C4-2B (cell line): Measurements from ENCODE around the gene TNPO2.

Source experiments
- ZFX ChIP-seq: fragments of 450-650 bp; IDR thresholded peaks from 2 replicates; pipeline ENCODE4 v1.6.1; 2017
- TF ChIP-seq, protein P1 (sequence below): fragments of 450-650 bp; conservative IDR thresholded peaks from 2 replicates; pipeline ENCODE4 v1.5.1; 2017; ENCODE audit warnings: mild to moderate bottlenecking

GRCh38 chr19:12722566-12723380, 959 bp downstream of the TNPO2 start:
- TF ChIP-seq, protein P1, sequence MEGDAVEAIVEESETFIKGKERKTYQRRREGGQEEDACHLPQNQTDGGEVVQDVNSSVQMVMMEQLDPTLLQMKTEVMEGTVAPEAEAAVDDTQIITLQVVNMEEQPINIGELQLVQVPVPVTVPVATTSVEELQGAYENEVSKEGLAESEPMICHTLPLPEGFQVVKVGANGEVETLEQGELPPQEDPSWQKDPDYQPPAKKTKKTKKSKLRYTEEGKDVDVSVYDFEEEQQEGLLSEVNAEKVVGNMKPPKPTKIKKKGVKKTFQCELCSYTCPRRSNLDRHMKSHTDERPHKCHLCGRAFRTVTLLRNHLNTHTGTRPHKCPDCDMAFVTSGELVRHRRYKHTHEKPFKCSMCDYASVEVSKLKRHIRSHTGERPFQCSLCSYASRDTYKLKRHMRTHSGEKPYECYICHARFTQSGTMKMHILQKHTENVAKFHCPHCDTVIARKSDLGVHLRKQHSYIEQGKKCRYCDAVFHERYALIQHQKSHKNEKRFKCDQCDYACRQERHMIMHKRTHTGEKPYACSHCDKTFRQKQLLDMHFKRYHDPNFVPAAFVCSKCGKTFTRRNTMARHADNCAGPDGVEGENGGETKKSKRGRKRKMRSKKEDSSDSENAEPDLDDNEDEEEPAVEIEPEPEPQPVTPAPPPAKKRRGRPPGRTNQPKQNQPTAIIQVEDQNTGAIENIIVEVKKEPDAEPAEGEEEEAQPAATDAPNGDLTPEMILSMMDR: no peak
- no peak for TF ChIP-seq ZFX
